Measurements from ENCODE around the gene ZNF574. TPM values are rescaled to one million over a fixed set of nuclear protein-coding genes. Genes with fewer than 3 reads are reported as not detected.

Gene ZNF574
- total RNA-seq, 4 donors from 2014 or later, result 28.4 to 52.1 (median 30.8) TPM

DNA sequence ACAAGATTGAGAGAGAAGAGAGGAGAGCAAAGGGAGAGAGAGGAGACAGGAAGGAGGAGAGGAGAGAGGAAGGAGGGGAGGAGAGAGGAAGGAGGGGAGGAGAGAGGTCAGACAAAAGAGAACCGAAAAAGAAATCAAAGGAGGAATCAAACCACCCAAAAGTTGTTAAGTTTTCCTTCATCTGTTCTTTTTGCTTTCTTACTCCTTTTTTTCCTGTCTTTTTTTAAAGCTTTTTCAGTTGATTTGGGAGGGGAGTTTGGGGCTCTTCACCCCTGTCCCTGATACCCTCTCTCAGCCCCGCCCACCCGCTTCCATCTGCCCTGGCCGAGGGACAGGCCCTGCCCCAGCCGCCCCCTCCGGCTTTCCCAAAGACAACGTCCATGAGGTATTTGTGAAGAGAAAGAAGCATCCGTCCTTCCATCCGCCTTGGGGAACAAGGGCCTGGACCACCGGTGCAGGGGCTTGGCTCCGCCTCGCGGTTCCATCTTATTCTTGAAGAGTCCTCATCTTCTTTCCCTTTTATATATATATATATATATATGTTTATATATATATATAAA lies 13.3 kb downstream of the ZNF574 start:
- 78 to 79% methylated on average over 13 of the region's 13 CpGs for WGBS, 2 donors
- intact Hi-C loops (cut with DNase I; ENCODE audit: low total_unique reads), result no loop called here
- H3K4me3 ChIP-seq (ENCODE audit: low read depth, poor library complexity, severe bottlenecking), result no peak overlapping the region
- no peak for TF ChIP-seq POLR2A (IDR thresholded peaks at IDR 0.05)
- TF ChIP-seq CTCF (IDR thresholded peaks at IDR 0.05), result no peak
- no peak for DNase-seq (ENCODE audit: low spot score in 2 of 2)

DNA sequence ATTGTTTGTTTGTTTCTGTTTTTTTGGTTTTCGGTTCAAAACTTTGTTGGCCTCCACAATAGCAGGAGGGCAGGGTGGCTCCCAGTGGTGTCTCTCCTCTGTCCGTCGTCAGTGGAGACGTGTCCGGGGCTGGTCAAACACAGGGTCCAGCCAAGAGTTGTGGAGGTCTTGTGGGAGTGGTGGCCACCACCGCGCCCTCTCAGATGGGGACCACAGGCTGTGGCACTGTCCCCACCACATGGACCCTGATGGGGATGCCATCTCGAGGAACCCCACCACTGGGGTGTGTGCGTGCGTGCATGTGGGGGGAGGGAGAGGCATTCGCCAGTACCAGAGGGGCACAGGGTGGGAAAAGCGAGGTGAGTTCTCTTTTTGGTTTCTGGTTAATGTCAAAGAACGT lies 13.8 kb downstream of the ZNF574 start:
- TF ChIP-seq CTCF (IDR thresholded peaks at IDR 0.05) (no peak), POLR2A (IDR thresholded peaks at IDR 0.05) (no peak)
- intact Hi-C loops (cut with DNase I; ENCODE audit: low total_unique reads), result no loop called here
- 90 to 93% methylated on average over 13 of the region's 13 CpGs for whole genome bisulfite sequencing, 2 donors

DNA sequence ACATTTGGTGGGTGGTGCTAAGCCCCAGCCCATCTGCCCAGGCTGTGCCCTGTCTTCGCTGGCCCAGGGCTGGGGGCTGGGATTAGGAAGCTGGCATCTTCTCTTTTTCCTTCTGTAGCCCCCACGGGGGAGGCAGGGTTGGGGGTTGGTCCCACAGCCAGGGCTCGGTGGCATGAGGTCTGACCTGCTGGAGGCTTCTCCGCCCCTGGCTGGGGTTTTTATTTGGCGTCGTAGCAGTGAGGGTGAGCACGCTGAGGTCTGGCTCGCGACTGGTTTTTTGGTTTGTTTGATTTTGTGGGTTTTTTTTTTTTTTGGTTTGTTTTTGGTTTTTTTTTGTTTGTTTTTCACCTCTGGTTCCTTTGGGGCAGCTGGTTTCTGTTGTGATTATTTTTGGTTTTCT lies 14.7 kb downstream of the ZNF574 start:
- H3K4me3 ChIP-seq (ENCODE audit: low read depth, poor library complexity, severe bottlenecking), result no peak overlapping the region
- TF ChIP-seq POLR2A (IDR thresholded peaks at IDR 0.05) (no peak), CTCF (IDR thresholded peaks at IDR 0.05) (no peak)
- intact Hi-C loops (cut with DNase I; ENCODE audit: low total_unique reads), result no loop called here
- no peak for DNase-seq (ENCODE audit: low spot score in 2 of 2)
- 48 to 70% methylated on average over 9 of the region's 9 CpGs for WGBS, 2 donors

More for the DNA sequence above, 13.8 kb downstream of the ZNF574 start:
- no peak for DNase-seq (ENCODE audit: low spot score in 2 of 2)
- no peak overlapping the region for H3K4me3 ChIP-seq (ENCODE audit: low read depth, poor library complexity, severe bottlenecking)

DNA sequence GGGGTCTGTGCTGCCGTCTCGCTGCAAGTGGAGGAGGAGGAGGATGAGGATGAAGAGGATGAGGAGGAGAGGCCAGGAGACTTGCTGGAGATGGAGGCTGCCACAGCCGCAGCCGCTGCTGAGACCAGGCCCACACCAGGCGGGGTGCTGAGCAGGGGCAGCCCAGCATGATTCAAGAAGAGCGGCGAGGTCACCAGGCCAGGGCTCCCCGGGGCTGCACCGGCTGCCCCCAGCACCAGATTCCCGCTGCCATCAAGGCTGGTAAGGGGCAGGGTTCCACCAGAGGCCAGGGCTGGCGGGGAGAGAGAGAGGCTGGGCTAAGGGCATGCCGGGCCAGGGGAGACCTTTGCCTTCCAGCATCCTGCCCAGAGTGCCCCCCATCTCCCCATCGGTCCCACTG lies 15.3 kb downstream of the ZNF574 start:
- H3K4me3 ChIP-seq (ENCODE audit: low read depth, poor library complexity, severe bottlenecking), result no peak overlapping the region
- no peak for DNase-seq (ENCODE audit: low spot score in 2 of 2)
- WGBS, 2 donors, result 83 to 84% methylated on average over 13 of the region's 13 CpGs
- intact Hi-C loops (cut with DNase I; ENCODE audit: low total_unique reads), result no loop called here
- TF ChIP-seq POLR2A (IDR thresholded peaks at IDR 0.05), result no peak
- no peak for TF ChIP-seq CTCF (IDR thresholded peaks at IDR 0.05)

DNA sequence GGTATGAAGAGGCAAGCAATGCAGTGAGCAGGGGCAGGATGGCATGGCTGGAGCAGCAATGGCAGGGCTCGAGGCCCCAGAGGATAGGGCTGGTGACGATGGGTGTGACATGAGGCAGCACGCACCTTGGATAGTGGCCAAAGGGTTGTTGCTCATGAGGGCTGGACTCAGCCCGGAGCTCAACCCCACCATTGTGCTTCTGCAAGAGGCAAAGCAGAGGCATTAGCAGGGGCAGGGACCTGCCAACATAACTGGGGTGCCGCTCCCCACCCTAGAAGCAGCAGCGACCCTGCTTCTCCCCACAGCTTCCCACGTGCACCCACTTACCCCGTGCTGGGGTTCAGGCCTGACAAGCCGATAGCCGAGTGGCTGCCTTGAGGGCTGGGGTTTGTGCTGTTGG lies 15.8 kb downstream of the ZNF574 start:
- WGBS, 2 donors, result 27 to 46% methylated on average over 9 of the region's 10 CpGs
- no peak for TF ChIP-seq CTCF (IDR thresholded peaks at IDR 0.05)
- TF ChIP-seq POLR2A (IDR thresholded peaks at IDR 0.05), result no peak
- no peak for DNase-seq (ENCODE audit: low spot score in 2 of 2)
- no peak overlapping the region for H3K4me3 ChIP-seq (ENCODE audit: low read depth, poor library complexity, severe bottlenecking)
- intact Hi-C loops (cut with DNase I; ENCODE audit: low total_unique reads), result no loop called here

DNA sequence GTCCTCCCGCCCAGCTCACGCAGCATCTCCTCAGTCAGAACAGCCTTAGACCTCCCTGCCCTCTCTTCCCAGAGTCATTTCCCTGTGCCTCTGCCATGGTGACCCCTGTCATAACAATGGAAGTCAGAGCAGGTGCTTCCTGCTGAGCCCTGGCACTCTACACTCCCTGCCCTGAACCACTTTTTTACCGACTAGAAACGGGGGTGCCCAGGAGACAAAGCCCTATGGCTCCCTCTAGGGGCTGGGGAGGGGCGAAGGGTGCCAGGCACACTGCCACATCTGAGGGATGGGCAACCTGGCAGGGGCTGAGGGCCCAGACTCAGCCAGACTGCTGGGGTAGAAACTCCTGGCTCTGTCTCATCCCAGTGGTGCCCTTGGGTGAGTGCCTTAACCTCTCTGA lies 16.4 kb downstream of the ZNF574 start:
- no peak overlapping the region for H3K4me3 ChIP-seq (ENCODE audit: low read depth, poor library complexity, severe bottlenecking)
- no peak for DNase-seq (ENCODE audit: low spot score in 2 of 2)
- TF ChIP-seq POLR2A (IDR thresholded peaks at IDR 0.05), result no peak
- no peak for TF ChIP-seq CTCF (IDR thresholded peaks at IDR 0.05)
- intact Hi-C loops (cut with DNase I; ENCODE audit: low total_unique reads), result no loop called here
- WGBS, 2 donors, result 31 to 34% methylated on average over 5 of the region's 5 CpGs
